ENCODE data around the gene TM6SF1. TPM values are rescaled to one million over a fixed set of nuclear protein-coding genes. Genes with fewer than 3 reads are reported as not detected.
"Not testable (repeated sequence)": the region's sequence is repeated elsewhere in the genome, so short reads cannot be mapped to it uniquely, and the experiment has no call there.

The TM6SF1 gene
- total and polyA plus RNA-seq, 4 experiments from 2014 or later, result 0.38 to 0.50 TPM; not detected in 2

- no peaks in the 10 kb centered on the region for H3K27me3 ChIP-seq (ENCODE audit: insufficient read depth, low read length)
- H3K36me3 ChIP-seq (ENCODE audit: insufficient read depth, low read length), result no peaks in the 10 kb centered on the region
- no peaks in the 10 kb centered on the region for H3K4me1 ChIP-seq (ENCODE audit: insufficient read depth, low read length)
- peaks cover 11 to 14% of the 10 kb centered on the region in 2 donors for H3K27me3 Mint-ChIP-seq
- H3K9me3 Mint-ChIP-seq, result no peaks in the 10 kb centered on the region
- H3K4me3 ChIP-seq (ENCODE audit: low read length in 2 of 2), result no peak overlapping the region
- intact Hi-C loops (cut with micrococcal nuclease), result no loop called here
- H3K27ac Mint-ChIP-seq, result no peak overlapping the region
- CTCF ChIA-PET (ENCODE audit: partially characterized antibody), result no interaction called here
- H3K4me3 Mint-ChIP-seq, result no peak overlapping the region
- DNase-seq, result no peak
- POLR2A ChIA-PET (ENCODE audit: partially characterized antibody), result no interaction called here
- no peaks in the 10 kb centered on the region for H3K36me3 Mint-ChIP-seq
- H3K27ac ChIP-seq (ENCODE audit: low read depth, low read length), result no peak overlapping the region
- no peaks in the 10 kb centered on the region for H3K4me1 Mint-ChIP-seq
- no peaks in the 10 kb centered on the region for H3K9me3 ChIP-seq (ENCODE audit: control insufficient read depth in 1 of 2, low read length in 2 of 2)
Measured at GRCh38 chr15:83088876-83089275, 18.6 kb upstream of the TM6SF1 start.

DNA sequence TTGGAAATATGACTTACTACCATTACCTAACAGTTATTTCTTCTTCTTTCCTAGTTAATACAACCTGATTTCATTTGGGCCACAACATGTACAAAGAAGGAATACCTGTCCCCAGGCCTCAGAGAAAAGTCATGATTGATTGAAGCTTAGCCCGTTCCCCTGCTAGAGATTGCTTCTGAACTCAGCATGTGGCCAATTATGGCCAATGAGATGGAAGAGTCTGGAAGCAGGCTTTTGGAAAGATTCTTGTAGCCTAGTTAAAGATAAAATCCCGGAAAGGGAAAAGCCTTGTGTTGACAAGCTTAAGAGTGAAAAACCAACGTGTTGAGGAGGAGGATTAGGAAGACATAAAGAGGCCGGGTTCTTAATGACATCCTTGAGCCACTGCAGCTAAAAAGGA, 17.0 kb upstream of the TM6SF1 start:
- Histone ChIP-seq H3K4me3 (ENCODE audit: low read length in 2 of 2) (no peak overlapping the region), H3K4me1 (ENCODE audit: insufficient read depth, low read length) (no peaks in the 10 kb centered on the region), H3K27ac (ENCODE audit: low read depth, low read length) (no peak overlapping the region), H3K27me3 (ENCODE audit: insufficient read depth, low read length) (no peaks in the 10 kb centered on the region), H3K9me3 (ENCODE audit: control insufficient read depth in 1 of 2, low read length in 2 of 2) (no peaks in the 10 kb centered on the region), H3K36me3 (ENCODE audit: insufficient read depth, low read length) (no peaks in the 10 kb centered on the region)
- Mint-ChIP-seq H3K9me3 (no peaks in the 10 kb centered on the region), H3K27ac (no peak overlapping the region), H3K36me3 (no peaks in the 10 kb centered on the region), H3K4me3 (no peak overlapping the region), H3K27me3 (peaks cover 8 to 13% of the 10 kb centered on the region in 2 donors), H3K4me1 (no peaks in the 10 kb centered on the region)
- intact Hi-C loops (cut with micrococcal nuclease), result no loop called here
- ChIA-PET POLR2A (ENCODE audit: partially characterized antibody) (no interaction called here), CTCF (ENCODE audit: partially characterized antibody) (no interaction called here)
- DNase-seq, result no peak

DNA sequence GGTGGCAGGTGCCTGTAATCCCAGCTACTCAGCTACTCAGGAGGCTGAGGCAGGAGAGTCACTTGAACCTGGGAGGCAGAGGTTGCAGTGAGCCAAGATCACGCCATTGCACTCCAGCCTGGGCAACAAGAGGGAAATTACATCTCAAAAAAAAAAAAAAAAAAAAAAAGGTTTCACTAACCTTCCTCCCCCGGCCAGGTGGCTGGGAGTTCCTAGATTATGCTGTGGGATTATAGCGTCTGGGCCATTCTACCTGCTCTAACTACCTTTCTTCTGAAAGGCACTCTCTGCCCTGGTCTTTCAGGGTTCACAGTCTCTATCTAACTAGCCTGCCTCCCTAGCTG, 15.5 kb upstream of the TM6SF1 start:
- H3K4me3 ChIP-seq (ENCODE audit: low read length in 2 of 2); H3K4me1 Mint-ChIP-seq; H3K4me1 ChIP-seq (ENCODE audit: insufficient read depth, low read length); DNase-seq; H3K9me3 Mint-ChIP-seq; CTCF ChIA-PET (ENCODE audit: partially characterized antibody); H3K36me3 Mint-ChIP-seq; H3K9me3 ChIP-seq (ENCODE audit: control insufficient read depth in 1 of 2, low read length in 2 of 2); intact Hi-C loops (cut with micrococcal nuclease); H3K4me3 Mint-ChIP-seq; H3K27ac ChIP-seq (ENCODE audit: low read depth, low read length); H3K27me3 ChIP-seq (ENCODE audit: insufficient read depth, low read length); H3K36me3 ChIP-seq (ENCODE audit: insufficient read depth, low read length); H3K27ac Mint-ChIP-seq: not testable (repeated sequence)
- peaks cover 8 to 13% of the 10 kb centered on the region in 2 donors for H3K27me3 Mint-ChIP-seq
- POLR2A ChIA-PET (ENCODE audit: partially characterized antibody), result interaction anchor here (0.6 kb wide), 1 partner anchor 145 kb away, joined by 3 read pairs; no protein-coding TSS in a partner anchor

DNA sequence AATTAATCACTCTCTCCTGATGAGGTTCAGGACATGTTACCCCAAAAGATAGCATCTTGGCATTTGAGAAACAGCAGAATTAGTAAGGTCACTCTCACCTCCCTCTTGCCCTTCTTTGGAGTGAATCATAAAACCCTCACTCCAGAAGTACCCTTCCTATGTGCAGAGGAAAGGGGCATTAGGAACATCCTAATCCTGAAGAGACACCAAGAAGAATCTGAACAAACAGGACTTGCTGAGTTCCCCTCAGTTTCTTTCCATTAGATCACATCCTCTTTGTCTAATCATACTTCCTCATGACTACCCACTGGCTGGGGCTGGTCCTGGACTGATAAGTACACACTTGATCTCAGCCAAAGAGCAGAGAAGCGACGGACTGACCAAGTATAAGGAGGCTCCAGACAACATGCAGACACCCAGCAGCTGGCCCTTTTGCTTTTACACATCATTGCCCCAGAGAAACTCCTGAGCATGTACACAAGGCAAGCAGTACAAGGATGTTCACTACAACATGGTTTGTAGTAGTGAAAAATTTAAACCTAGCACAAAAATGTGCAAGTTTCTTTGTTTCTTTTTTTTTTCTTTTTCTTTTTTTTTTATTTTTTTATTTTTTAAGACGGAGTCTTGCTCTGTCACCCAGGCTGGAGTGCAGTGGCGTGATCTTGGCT, 15.0 kb upstream of the TM6SF1 start:
- H3K9me3 ChIP-seq (ENCODE audit: control insufficient read depth in 1 of 2, low read length in 2 of 2), result no peaks in the 10 kb centered on the region
- Mint-ChIP-seq H3K27me3 (peaks cover 10 to 12% of the 10 kb centered on the region in 2 donors), H3K9me3 (peaks cover 0 to 5% (median 0%) of the 10 kb centered on the region in 8 donors), H3K4me3 (no peak overlapping the region), H3K36me3 (no peaks in the 10 kb centered on the region), H3K27ac (no peak overlapping the region), H3K4me1 (no peaks in the 10 kb centered on the region)
- no peak overlapping the region for H3K4me3 ChIP-seq (ENCODE audit: low read length in 2 of 2)
- intact Hi-C loops (cut with micrococcal nuclease), result no loop called here
- no peaks in the 10 kb centered on the region for H3K36me3 ChIP-seq (ENCODE audit: insufficient read depth, low read length)
- no peaks in the 10 kb centered on the region for H3K4me1 ChIP-seq (ENCODE audit: insufficient read depth, low read length)
- H3K27ac ChIP-seq (ENCODE audit: low read depth, low read length), result no peak overlapping the region
- CTCF ChIA-PET (ENCODE audit: partially characterized antibody), result no interaction called here
- no peaks in the 10 kb centered on the region for H3K27me3 ChIP-seq (ENCODE audit: insufficient read depth, low read length)
- POLR2A ChIA-PET (ENCODE audit: partially characterized antibody), result no interaction called here
- no peak for DNase-seq

DNA sequence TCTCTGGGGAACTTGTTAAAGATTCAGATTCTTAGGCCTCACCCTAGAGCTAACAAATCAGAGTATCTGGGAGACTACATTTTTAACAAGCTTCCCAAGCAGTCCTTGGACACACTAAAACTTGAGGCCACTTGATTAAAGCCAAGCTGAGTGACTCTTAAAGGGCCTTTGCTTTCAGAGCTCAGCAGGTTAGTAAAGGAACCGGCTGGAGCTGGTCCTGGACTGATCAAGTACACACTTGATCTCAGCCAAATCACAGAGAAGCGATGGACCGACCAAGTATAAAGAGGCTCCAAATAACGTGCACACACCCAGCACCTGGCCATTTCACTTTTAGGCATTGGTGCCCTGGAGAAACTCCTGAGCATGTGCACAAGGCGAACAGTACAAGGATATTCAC, 12.9 kb upstream of the TM6SF1 start:
- no peaks in the 10 kb centered on the region for H3K4me1 Mint-ChIP-seq
- H3K4me3 ChIP-seq (ENCODE audit: low read length in 2 of 2), result no peak overlapping the region
- H3K36me3 ChIP-seq (ENCODE audit: insufficient read depth, low read length), result no peaks in the 10 kb centered on the region
- H3K4me3 Mint-ChIP-seq, result no peak overlapping the region
- no peaks in the 10 kb centered on the region for H3K27me3 ChIP-seq (ENCODE audit: insufficient read depth, low read length)
- H3K4me1 ChIP-seq (ENCODE audit: insufficient read depth, low read length), result no peaks in the 10 kb centered on the region
- peaks cover 0 to 13% (median 9%) of the 10 kb centered on the region in 8 donors for H3K9me3 Mint-ChIP-seq
- no peak for DNase-seq
- POLR2A ChIA-PET (ENCODE audit: partially characterized antibody), result no interaction called here
- peaks cover 9 to 15% of the 10 kb centered on the region in 2 donors for H3K27me3 Mint-ChIP-seq
- no peak overlapping the region for H3K27ac ChIP-seq (ENCODE audit: low read depth, low read length)
- H3K9me3 ChIP-seq (ENCODE audit: control insufficient read depth in 1 of 2, low read length in 2 of 2), result no peaks in the 10 kb centered on the region
- H3K36me3 Mint-ChIP-seq, result no peaks in the 10 kb centered on the region
- intact Hi-C loops (cut with micrococcal nuclease), result no loop called here
- no peak overlapping the region for H3K27ac Mint-ChIP-seq
- CTCF ChIA-PET (ENCODE audit: partially characterized antibody), result no interaction called here

- Histone ChIP-seq H3K4me3 (ENCODE audit: low read length in 2 of 2) (no peak overlapping the region), H3K9me3 (ENCODE audit: control insufficient read depth in 1 of 2, low read length in 2 of 2) (no peaks in the 10 kb centered on the region), H3K27ac (ENCODE audit: low read depth, low read length) (no peak overlapping the region), H3K36me3 (ENCODE audit: insufficient read depth, low read length) (no peaks in the 10 kb centered on the region), H3K27me3 (ENCODE audit: insufficient read depth, low read length) (no peaks in the 10 kb centered on the region), H3K4me1 (ENCODE audit: insufficient read depth, low read length) (no peaks in the 10 kb centered on the region)
- Mint-ChIP-seq H3K27me3 (peaks cover 23% of the 10 kb centered on the region in 2 donors), H3K4me3 (no peak overlapping the region), H3K27ac (no peak overlapping the region), H3K36me3 (no peaks in the 10 kb centered on the region), H3K9me3 (peaks cover 0 to 13% (median 9%) of the 10 kb centered on the region in 8 donors), H3K4me1 (no peaks in the 10 kb centered on the region)
- ChIA-PET CTCF (ENCODE audit: partially characterized antibody) (no interaction called here), POLR2A (ENCODE audit: partially characterized antibody) (no interaction called here)
- intact Hi-C loops (cut with micrococcal nuclease), result no loop called here
- no peak for DNase-seq
Measured at GRCh38 chr15:83098079-83098478, 9.4 kb upstream of the TM6SF1 start.

DNA sequence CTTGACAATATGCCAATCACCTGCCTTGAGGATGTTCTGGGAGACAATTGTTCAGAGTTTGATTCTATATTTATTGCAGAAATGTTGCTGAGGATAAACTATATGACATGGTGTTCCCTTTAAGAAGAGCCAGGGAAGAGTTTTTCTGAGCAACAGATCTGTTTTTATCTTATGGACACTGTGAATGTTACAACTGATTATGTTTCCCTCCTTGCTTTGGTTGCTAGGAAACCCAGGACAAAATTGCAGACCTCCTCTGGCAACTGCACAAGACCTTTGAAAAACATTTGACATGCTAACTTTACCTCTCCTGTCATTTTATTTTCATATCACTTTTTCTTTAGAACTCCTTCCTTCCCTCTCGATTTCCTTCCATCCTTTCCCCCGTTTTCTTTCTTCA, 8.2 kb upstream of the TM6SF1 start:
- no peaks in the 10 kb centered on the region for H3K9me3 ChIP-seq (ENCODE audit: control insufficient read depth in 1 of 2, low read length in 2 of 2)
- no peaks in the 10 kb centered on the region for H3K36me3 Mint-ChIP-seq

More for the DNA sequence above, 8.2 kb upstream of the TM6SF1 start:
- Mint-ChIP-seq H3K9me3 (peaks cover 0 to 13% (median 9%) of the 10 kb centered on the region in 8 donors), H3K4me3 (no peak overlapping the region), H3K4me1 (peaks cover 0 to 5% (median 0%) of the 10 kb centered on the region in 4 donors), H3K27me3 (peaks cover 30% of the 10 kb centered on the region in 2 donors), H3K27ac (no peak overlapping the region)
- H3K4me1 ChIP-seq (ENCODE audit: insufficient read depth, low read length), result no peaks in the 10 kb centered on the region
- POLR2A ChIA-PET (ENCODE audit: partially characterized antibody), result no interaction called here
- H3K4me3 ChIP-seq (ENCODE audit: low read length in 2 of 2), result no peak overlapping the region
- no peak overlapping the region for H3K27ac ChIP-seq (ENCODE audit: low read depth, low read length)
- H3K27me3 ChIP-seq (ENCODE audit: insufficient read depth, low read length), result no peaks in the 10 kb centered on the region
- intact Hi-C loops (cut with micrococcal nuclease), result no loop called here
- DNase-seq, result no peak
- H3K36me3 ChIP-seq (ENCODE audit: insufficient read depth, low read length), result no peaks in the 10 kb centered on the region
- CTCF ChIA-PET (ENCODE audit: partially characterized antibody), result no interaction called here

Data from CD4-positive, alpha-beta memory T cell (primary cell).